ENCODE data around the gene NUP88.

The NUP88 gene

DNA sequence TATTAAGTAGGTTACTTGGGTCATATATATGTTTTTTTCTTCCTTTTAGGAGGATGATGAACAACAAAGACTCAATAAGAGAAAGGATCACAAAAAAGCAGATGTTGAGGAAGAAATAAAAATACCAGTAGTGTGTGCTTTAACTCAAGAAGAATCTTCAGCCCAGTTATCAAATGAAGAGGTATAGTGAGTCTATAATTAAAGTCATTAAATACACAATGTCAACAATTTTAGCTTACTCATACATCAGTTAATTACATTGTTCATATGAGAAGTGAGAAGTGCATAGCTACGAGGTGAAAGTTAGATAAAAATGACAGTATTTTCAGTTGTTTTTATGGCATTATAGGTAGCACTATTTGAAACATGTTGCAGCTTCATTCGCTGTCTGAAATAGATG, 65.2 kb downstream of the NUP88 start:
- DNase-seq = no peak

- no peak for DNase-seq
Measured at GRCh38 chr17:5352681-5353289, 66.7 kb downstream of the NUP88 start.

DNA sequence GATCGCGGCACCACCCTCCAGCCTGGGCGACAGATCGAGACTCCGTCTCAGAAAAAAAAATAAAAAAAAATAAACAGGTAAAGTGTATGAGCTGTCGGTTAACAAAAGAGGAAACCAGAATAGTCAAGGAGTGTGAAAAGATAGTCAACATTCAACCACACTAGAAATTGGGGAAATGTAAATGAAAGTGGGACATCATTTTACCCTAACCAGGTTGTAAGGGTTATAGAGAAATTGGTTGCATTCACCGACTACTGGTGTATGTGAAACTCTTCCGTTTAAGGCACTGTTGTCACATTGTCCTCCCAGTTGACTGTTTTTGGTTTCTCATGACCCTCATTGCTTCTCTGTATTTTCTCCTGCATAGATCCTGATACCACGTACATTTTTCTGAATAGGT, 74.5 kb downstream of the NUP88 start:
- DNase-seq = no peak
